SU-DHL-6 (cell line): Measurements from ENCODE around the gene DYNAP.

Source experiments
- H2AFZ ChIP-seq: fragments of 200-600 bp; sonication (generic); 2 replicates; pipeline ENCODE4 v1.6.1; 2014; ENCODE audit warnings: low read depth, mild to moderate bottlenecking, moderate library complexity, mixed read lengths, antibody characterized with exemption, low read length; ENCODE audit not compliant: severe bottlenecking
- H3F3A ChIP-seq: fragments of 200-600 bp; shearing (Covaris generic); 2 replicates; pipeline ENCODE4 v1.6.0; 2016; ENCODE audit warnings: antibody characterized with exemption, mild to moderate bottlenecking; ENCODE audit not compliant: insufficient read depth
- H3K27ac ChIP-seq: fragments of 200-600 bp; sonication (generic); 2 replicates; pipeline ENCODE4 v1.5.1; 2016; ENCODE audit warnings: low read depth, mild to moderate bottlenecking, low read length, moderate library complexity, mixed read lengths
- H3K27me3 ChIP-seq: fragments of 200-600 bp; sonication (generic), shearing (Covaris generic); 2 replicates; pipeline ENCODE4 v1.6.0; 2014; ENCODE audit warnings: mild to moderate bottlenecking, low read length
- H3K36me3 ChIP-seq: fragments of 200-600 bp; sonication (generic); 2 replicates; pipeline ENCODE4 v1.6.1; 2014; ENCODE audit warnings: mild to moderate bottlenecking, low read length, mixed read lengths
- H3K4me2 ChIP-seq: fragments of 300-600, 200-600 bp; shearing (Covaris generic), sonication (generic); 2 replicates; pipeline ENCODE4 v1.6.0; 2014; ENCODE audit warnings: low read length, low read depth, mild to moderate bottlenecking; ENCODE audit not compliant: poor library complexity, severe bottlenecking
- H3K4me3 ChIP-seq: fragments of 200-600 bp; sonication (generic); 2 replicates; pipeline ENCODE4 v1.5.1; 2014; ENCODE audit warnings: antibody characterized with exemption, low read length, mild to moderate bottlenecking, mixed read lengths; ENCODE audit not compliant: insufficient read depth, poor library complexity, severe bottlenecking
- H3K79me2 ChIP-seq: fragments of 200-600 bp; sonication (generic); 2 replicates; pipeline ENCODE4 v1.6.1; 2014; ENCODE audit warnings: mild to moderate bottlenecking, low read length, moderate library complexity; ENCODE audit not compliant: insufficient read depth
- H3K9ac ChIP-seq: fragments of 200-600 bp; sonication (generic); 2 replicates; pipeline ENCODE4 v1.7.0; 2014; ENCODE audit warnings: mild to moderate bottlenecking, low read length
- H3K9me2 ChIP-seq: fragments of 200-600 bp; sonication (generic); replicated peaks from 2 replicates; pipeline ENCODE4 v1.6.1; 2014; ENCODE audit warnings: low read length; ENCODE audit not compliant: insufficient read depth
- H3K9me3 ChIP-seq: fragments of 200-600 bp; sonication (generic); 2 replicates; pipeline ENCODE4 v1.6.1; 2014; ENCODE audit warnings: low read length, mixed read lengths; ENCODE audit not compliant: insufficient read depth
- H4K20me1 ChIP-seq: fragments of 200-600 bp; sonication (generic); 2 replicates; pipeline ENCODE4 v1.6.1; 2014; ENCODE audit warnings: low read depth, mild to moderate bottlenecking, antibody characterized with exemption, low read length, moderate library complexity, mixed read lengths
- EZH2phosphoT487 ChIP-seq: fragments of 200-600 bp; sonication (generic), shearing (Covaris generic); conservative IDR thresholded peaks from 2 replicates; pipeline ENCODE4 v1.6.1; 2018; ENCODE audit warnings: mild to moderate bottlenecking, antibody characterized with exemption, low read length, moderate library complexity, mixed read lengths
- TF ChIP-seq, protein P1 (sequence below): fragments of 200-600 bp; sonication (generic); IDR thresholded peaks from one replicate; pipeline ENCODE4 v1.5.1; 2017; ENCODE audit warnings: antibody characterized with exemption, mild to moderate bottlenecking, low read length, moderate library complexity; ENCODE audit not compliant: insufficient read depth, poor library complexity, severe bottlenecking

DYNAP gene, protein sequence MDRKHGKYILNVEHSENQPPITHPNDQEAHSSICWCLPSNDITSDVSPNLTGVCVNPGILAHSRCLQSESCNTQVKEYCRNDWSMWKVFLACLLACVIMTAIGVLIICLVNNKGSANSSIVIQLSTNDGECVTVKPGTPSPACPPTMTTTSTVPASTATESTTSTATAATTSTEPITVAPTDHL

DNA sequence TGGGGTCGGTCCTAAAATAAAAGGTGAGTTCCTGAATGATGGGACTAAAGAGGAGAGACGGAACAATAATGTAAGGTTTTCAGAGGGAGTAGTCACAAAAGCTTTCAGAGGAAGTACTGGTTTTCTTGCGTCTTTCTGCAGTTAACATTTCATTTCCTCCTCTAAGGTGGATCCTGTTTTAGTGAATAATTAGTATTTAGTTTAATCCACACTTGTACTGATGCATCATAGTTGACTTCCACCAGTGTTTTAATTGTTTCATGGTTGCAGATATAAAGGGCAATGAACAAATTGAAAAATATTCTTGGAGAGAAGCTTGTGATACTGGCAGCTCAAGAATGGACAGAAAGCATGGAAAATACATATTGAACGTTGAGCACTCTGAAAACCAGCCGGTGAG, at the start of gene DYNAP:
Gene DYNAP, plus strand, starts transcription at position 301 of the 400 bp plus-strand sequence. Its CDS starts 38 bp downstream, at position 339.
- no peak within 1 kb of the TSS for H2AFZ ChIP-seq

DNA sequence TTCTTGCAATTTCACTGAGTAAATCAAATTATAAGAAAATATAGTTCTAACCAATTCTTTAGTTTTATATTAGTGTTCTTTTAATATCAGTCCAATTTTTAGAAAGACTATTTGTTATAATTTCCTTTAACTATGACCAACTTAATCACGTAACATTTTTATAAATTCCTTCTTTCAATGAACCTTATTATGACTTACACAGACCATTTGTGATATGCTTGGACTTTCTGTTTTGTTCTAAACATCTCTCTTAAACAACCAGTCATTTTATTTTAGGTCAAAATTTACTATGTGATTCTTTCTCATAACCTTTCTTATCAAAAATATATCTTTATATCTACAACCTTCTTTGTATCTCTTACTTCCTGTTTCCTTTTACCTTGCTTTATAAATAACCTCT, 39.5 kb upstream of the DYNAP start:
- no peak overlapping the region for H3K9ac ChIP-seq
- H3F3A ChIP-seq: no peaks in the 10 kb centered on the region
- H3K4me3 ChIP-seq: no peak overlapping the region
- H3K79me2 ChIP-seq: no peaks in the 10 kb centered on the region
- TF ChIP-seq, protein P1, sequence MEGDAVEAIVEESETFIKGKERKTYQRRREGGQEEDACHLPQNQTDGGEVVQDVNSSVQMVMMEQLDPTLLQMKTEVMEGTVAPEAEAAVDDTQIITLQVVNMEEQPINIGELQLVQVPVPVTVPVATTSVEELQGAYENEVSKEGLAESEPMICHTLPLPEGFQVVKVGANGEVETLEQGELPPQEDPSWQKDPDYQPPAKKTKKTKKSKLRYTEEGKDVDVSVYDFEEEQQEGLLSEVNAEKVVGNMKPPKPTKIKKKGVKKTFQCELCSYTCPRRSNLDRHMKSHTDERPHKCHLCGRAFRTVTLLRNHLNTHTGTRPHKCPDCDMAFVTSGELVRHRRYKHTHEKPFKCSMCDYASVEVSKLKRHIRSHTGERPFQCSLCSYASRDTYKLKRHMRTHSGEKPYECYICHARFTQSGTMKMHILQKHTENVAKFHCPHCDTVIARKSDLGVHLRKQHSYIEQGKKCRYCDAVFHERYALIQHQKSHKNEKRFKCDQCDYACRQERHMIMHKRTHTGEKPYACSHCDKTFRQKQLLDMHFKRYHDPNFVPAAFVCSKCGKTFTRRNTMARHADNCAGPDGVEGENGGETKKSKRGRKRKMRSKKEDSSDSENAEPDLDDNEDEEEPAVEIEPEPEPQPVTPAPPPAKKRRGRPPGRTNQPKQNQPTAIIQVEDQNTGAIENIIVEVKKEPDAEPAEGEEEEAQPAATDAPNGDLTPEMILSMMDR: no peak
- no peak for TF ChIP-seq EZH2phosphoT487
- H2AFZ ChIP-seq: no peak overlapping the region
- H3K4me2 ChIP-seq: no peak overlapping the region
- no peaks in the 10 kb centered on the region for H4K20me1 ChIP-seq
- H3K36me3 ChIP-seq: peaks cover 4% of the 10 kb centered on the region; the same call in 1 of the 2 replicates
- peaks cover 17% of the 10 kb centered on the region; the same call in 1 of the 2 replicates for H3K9me3 ChIP-seq
- H3K27ac ChIP-seq: no peak overlapping the region
- no peaks in the 10 kb centered on the region for H3K9me2 ChIP-seq
- H3K27me3 ChIP-seq: no peaks in the 10 kb centered on the region

More for the DNA sequence above, at the start of gene DYNAP:
- Histone ChIP-seq H3K9me3 (no peaks in the 10 kb centered on the region), H3K4me3 (no peak within 1 kb of the TSS), H3K9ac (no peak within 1 kb of the TSS), H3F3A (no peaks in the 10 kb centered on the region), H4K20me1 (no peaks in the 10 kb centered on the region), H3K9me2 (no peaks in the 10 kb centered on the region), H3K79me2 (no peaks in the 10 kb centered on the region), H3K4me2 (no peak within 1 kb of the TSS), H3K27ac (no peak within 1 kb of the TSS), H3K36me3 (no peaks in the 10 kb centered on the region), H3K27me3 (no peaks in the 10 kb centered on the region)
- TF ChIP-seq EZH2phosphoT487: no peak
- TF ChIP-seq, protein P1: no peak

DNA sequence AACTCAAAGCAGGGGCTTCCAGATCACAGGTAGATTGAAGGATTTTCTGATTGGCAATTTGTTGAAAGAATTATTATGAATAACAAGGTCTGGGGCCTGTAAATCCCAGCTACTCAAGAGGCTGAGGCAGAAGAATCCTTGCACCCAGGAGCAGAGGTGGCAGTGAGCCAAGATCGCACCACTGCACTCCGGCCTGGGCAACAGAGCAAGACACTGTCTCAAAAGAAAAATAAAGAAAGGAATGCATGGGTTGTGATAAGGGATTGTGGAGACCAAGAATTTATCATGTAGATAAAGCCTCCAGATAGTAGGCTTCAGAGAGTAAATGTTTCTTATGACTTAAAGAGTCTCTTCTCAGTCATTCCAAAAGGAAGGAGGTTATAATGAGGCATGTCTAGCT, 35.8 kb upstream of the DYNAP start:
- H3K36me3 ChIP-seq: peaks cover 4% of the 10 kb centered on the region; the same call in 1 of the 2 replicates
- TF ChIP-seq, protein P1: no peak
- no peak for TF ChIP-seq EZH2phosphoT487
- no peak overlapping the region for H3K27ac ChIP-seq
- no peak overlapping the region for H3K9ac ChIP-seq
- no peaks in the 10 kb centered on the region for H3F3A ChIP-seq
- H3K9me3 ChIP-seq: peaks cover 16% of the 10 kb centered on the region; the same call in 1 of the 2 replicates
- no peak overlapping the region for H2AFZ ChIP-seq
- no peaks in the 10 kb centered on the region for H3K27me3 ChIP-seq
- no peaks in the 10 kb centered on the region for H4K20me1 ChIP-seq
- no peak overlapping the region for H3K4me2 ChIP-seq
- no peaks in the 10 kb centered on the region for H3K9me2 ChIP-seq
- no peaks in the 10 kb centered on the region for H3K79me2 ChIP-seq
- H3K4me3 ChIP-seq: no peak overlapping the region
